ENCODE data around the gene HS3ST1.
A peak's percentile ranks its signal among the peaks of the same experiment; 100 is the strongest.

Gene HS3ST1

DNA sequence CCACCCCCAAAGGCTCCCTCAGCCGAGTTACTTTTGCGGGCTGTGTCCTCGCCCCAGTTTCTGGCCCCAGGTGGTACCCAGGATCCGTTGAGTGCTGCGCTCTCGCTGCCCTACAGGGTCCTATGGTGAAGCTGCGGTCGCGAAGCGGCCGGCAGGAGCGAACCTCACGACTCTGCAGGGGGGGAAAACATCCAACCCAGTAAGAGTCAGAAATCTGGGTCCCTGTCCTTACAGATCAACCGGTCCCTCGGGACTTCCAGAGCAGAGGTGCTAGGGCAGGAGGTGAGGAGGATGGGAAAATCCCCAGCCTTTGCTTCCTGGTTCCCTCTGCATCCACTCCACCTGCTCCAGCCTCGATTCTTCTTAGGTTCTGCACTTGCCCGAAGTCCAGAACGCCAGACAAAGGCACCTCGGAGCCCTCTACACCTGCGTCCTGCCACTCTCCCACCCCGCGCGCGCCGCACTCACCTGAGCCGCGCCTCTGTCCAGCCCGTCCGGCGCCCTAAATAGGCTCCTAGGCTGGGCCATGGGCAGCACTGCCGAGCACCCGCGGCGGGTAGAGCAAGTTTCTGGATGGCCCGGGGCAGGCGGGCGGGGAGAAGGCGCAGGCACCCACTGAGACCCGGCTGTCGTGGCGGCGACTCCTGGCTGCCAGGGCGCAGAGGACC is at the start of gene HS3ST1:
Gene HS3ST1, minus strand, starts transcription at position 664 of the 668 bp plus-strand sequence. CDS start 28,889 bp downstream, outside the sequence.
- no peak for DNase-seq (ENCODE audit: low read depth)

DNA sequence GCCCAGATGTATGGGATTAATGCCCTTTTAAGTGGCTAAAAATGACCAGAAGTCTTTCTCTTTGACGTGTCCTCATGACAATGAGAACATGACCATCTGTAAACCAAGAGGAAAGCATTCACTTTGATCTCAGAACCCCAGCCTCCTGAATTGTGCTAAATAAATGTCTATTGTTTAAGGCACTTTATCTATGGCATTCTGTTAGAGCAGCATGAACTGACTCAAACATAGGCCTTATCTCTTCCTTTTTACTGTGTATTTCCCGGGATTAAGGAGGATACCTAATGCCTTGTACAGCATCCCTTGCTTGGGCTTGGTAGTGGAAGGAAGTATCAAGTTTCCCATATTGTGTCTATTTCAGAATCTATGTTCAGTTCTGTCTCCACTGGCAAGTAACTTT is 47.2 kb upstream of the HS3ST1 start:
- DNase-seq (ENCODE audit: low read depth), result no peak

DNA sequence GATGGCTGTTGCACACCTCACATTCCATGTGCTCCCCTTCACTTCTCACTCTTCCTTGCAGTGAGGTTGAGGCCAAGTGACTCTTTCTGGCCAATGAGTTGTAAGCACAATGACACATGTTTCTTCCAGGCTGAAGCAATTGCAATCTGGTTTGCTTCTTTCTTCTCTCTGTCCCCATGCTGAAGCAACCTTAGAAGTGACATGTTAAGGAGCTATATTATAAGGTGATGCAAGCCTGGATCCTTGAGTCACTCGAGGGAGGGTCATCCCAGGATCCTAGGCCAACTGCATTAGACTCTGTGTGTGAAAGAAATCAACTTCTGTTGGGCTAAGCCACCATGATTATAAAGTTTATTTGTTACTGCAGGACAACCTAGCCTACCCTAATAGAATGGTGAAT is 45.5 kb upstream of the HS3ST1 start:
- DNase-seq (ENCODE audit: low read depth), result no peak

- no peak for DNase-seq (ENCODE audit: low read depth)
These were observed 43.8 kb upstream of the HS3ST1 start for GRCh38 chr4:11472535-11472934.

GRCh38 chr4:11471618-11472017 is 42.9 kb upstream of the HS3ST1 start:
- DNase-seq (ENCODE audit: low read depth), result peak; percentile 13

DNA sequence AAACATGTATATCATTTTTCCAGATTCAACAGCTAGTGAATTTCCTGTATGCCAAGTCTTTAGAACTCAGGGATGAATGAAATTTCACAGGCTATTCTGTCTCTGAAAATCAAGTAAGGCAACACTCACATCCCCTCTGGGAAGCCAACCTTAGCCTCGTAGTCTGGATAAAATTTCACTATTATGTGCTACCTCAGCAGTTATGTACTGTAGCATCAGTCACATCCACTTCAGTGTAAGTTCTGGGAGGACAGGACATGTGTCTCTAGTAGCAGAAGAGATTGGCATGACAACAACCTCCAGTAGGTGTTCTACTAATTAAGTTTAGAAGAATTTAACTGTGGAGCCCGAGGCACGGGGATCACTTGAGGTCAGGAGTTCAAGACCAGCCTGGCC is 42.4 kb upstream of the HS3ST1 start:
- DNase-seq (ENCODE audit: low read depth), result no peak

DNA sequence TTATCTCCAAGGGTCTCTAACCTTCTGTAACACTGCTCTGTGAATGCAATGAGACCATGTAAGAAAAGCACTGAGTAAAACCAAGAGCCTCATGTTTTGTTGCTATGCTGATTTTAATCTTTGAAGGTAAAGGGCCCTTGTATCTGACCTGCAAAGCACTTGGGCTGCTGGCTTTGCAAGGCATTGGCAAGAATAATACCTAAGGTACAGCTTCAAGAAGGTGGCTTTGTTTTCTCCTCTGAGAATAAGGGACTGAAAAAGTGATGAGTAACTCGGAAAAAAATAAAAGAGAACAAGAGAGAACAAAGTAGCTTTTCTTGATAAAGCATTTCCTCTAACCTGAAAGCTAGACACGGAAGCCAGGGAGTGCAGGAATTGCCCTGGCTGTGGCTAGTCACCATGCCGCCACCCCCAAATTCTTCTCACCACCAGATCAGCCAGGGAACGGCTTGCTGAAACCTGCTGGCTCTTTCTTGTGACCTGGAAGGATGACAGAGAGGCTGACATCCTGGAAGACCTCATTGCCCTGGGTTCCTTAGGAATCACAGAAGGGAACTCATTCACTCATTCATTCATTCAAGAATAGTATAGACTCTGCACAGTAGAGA is 41.8 kb upstream of the HS3ST1 start:
- DNase-seq (ENCODE audit: low read depth), result no peak

GRCh38 chr4:11469650-11470437 is 41.1 kb upstream of the HS3ST1 start:
- no peak for DNase-seq (ENCODE audit: low read depth)

DNA sequence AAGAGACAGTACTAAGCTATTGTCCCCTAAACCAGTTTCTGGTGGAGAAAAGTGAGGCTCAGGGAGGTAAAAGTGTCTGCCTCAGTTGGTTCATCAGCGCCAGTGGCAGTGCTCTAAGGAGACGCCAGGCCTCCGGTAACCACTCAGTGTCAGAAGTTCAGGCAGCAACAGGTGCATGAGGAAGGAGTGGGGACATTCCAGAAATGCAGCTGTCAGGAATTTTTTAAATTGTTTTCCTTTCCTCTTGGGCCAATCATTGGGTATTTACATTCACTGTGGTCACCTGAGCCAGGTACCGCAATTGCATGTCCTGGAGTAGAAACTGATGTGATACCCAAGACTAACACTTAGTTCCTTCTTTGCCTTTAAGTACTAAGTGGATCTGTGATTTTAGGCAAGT is 40.2 kb upstream of the HS3ST1 start:
- DNase-seq (ENCODE audit: low read depth), result no peak

GRCh38 chr4:11467931-11468330 is 39.2 kb upstream of the HS3ST1 start:
- DNase-seq (ENCODE audit: low read depth), result no peak

DNA sequence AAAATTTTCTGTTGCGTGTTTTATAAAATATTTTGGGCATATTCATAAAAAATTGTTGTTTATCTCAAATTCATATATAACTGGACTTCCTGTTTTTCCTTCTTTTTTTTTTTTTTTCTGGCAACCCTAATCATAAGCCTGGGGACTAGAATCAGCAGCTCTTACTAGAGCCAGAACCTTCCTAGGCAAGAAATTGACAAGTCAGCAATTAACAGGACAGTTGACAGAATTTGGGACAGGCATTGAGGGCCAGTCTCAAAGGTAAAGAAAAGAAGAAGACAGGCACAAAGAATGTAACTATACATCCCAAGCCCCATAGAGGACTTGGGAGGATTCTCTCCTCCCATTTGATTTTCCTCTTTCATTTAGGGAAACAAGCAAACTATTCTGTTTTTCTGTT is 35.0 kb upstream of the HS3ST1 start:
- no peak for DNase-seq (ENCODE audit: low read depth)

DNA sequence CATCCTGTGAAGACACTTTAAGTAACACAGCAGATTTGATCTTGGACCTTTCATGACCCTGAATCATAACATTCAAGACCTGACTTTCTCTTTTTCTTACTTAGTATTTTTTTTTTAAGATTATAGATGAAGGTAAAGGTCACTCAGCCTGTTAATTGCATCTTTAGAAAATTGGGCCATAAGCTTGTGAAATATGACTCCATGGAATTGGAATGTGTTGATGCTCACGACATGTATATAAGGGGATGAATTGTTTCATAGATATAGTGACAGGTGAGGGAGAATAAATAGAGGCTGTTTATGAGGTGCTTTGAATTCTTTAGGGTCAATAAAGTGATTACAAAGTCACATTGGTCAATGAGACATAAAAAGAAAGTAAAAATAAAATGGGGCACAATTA is 27.7 kb upstream of the HS3ST1 start:
- DNase-seq (ENCODE audit: low read depth), result no peak

DNA sequence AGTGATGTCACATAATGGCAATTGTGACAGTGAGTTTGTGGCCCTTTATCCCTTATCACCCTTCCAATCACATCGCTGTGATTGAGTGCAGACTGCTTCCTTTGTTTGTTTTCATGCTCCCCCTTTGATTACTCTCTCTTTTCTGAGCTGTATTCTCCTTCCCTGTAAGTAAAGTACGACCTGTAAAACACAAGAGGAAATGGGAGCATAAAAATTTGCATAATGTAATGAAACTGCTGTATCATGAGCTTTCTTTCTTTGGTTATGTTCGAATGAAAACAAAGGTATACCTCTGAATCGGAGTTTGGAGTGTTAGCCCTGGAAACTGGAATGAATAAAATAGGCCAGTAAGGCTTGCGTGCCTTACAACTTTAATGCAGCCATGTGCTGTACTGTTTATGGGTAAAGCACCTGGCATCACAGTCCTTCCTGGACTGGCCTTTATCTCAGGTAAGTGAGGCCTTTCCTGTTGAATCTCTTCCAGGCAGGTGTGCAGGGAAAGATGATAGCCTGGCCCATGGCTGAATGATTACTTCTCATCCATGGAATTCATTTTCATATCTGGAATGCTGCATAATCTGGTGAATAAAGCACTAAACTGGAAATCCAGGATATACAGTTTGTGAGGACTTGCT is 26.6 kb upstream of the HS3ST1 start:
- no peak for DNase-seq (ENCODE audit: low read depth)

DNA sequence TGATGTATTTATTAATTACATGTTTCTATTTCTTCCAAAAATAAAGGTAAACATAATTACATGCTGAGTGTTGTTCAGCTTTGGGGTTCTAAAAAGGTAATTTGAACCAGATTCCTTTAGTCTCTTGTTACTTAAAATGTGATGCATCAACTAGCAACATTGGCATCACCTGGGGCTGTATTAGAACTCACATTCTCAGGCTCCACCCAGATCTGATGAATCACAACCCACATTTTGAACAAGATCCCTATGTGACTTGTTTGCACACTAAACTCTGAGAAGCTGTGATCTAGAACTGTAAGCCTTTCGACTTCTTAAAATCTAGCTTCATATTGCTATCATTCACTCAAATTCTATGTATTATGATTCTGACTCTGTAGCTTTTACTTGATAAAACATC is 23.0 kb upstream of the HS3ST1 start:
- DNase-seq (ENCODE audit: low read depth), result no peak

DNA sequence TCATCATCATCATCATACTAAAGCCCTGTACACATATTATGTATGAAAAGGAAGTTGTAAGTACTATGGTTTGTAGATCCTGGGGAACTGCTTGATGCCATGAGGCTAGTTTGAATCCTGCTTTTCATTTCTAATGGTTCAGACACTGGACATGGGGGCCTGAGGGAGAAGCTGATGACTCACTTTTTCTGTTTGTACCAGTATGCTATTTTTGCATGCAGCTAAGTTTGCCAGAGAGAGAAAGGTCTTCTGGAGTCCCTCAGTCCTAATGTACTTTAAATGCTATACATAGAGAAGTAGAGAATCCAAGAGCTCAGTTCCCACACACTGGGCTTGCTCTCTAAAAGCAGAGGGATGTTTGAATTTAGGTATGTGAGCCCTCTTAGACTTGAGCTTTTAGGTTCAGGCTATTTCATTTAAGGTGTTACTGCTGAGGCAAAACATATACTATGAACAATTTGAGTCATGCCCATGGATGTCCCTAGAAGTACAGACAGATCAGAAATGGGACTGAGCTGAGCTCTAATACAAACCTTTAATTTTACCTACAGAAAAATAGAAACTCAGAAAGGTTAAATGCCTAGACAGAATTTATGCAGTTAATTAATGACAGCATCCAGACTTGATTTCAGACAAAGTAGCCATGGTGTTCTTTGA is 17.6 kb upstream of the HS3ST1 start:
- DNase-seq (ENCODE audit: low read depth), result no peak

- DNase-seq (ENCODE audit: low read depth), result no peak
These were observed 12.5 kb upstream of the HS3ST1 start for GRCh38 chr4:11441194-11441556.

DNA sequence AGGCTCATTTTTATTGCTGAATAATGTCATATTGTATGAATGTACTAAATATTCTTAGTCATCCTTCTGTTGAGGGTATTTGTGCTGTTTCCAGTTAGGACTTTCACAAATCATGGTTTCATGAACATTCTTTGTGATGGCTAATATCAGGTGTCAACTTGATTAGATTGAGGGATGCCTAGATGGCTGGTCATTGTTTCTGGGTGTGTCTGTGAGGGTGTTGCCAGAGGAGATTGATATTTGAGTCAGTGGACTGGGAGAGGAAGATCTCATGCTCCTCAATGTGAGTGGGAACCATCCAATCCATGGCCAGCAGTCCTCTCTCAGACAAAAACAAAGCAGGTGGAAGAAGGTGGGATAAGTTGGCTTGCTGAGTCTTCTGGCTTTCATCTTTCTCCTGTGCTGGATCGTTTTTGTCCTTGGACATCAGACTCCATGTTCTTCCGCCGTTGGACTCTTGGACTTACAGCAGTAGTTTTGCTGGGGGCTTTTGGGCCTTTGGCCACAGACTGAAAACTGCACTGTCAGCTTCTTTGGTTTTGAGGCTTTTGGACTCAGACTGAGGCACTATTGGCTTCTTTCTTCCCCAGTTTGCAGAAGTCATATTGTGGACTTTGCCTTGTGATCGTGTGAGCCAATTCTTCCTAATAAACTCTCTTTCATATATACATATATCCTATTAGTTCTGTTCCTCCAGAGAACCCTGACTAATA is 11.9 kb upstream of the HS3ST1 start:
- no peak for DNase-seq (ENCODE audit: low read depth)

- DNase-seq (ENCODE audit: low read depth), result no peak
These were observed 11.1 kb upstream of the HS3ST1 start for GRCh38 chr4:11439836-11440235.

GRCh38 chr4:11438647-11439046 is 10.0 kb upstream of the HS3ST1 start:
- no peak for DNase-seq (ENCODE audit: low read depth)

DNA sequence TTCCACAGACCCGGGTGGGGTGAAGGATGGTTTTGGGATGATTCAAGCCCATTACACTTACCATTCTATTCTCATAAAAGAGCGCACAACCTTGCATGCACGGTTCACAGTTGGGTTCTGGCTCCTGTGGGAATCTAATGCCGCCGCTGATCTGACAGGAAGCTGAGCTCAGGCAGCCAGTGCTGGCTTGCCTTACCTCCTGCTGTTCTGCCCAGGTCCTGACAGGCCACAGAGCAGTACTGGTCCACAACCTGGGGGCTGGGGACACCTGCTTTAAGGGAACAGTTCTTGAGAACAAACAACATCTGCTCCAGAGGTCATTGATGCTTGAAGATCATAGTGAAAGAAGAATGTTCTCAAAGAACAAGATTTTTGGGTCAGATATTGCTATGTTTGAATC is 8.0 kb upstream of the HS3ST1 start:
- DNase-seq (ENCODE audit: low read depth), result no peak

DNA sequence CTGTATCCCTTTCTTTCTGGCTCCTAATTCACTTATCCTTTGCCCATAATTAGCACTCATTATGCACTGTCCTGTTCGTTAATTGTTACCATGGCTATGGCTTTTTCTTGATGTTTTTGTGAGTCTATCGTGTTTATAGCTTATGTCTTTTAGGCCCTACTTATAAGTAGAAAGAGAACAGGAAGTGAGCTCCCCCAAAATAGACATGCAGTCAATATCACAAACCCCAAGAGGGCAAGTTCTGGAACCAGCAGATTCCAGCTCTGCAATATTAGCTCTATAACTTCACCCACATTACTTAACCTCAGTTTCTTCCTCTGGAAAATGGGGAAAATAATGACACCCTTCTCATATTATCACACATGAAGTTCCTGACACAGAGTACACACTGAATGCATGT is 7.4 kb upstream of the HS3ST1 start:
- no peak for DNase-seq (ENCODE audit: low read depth)

DNA sequence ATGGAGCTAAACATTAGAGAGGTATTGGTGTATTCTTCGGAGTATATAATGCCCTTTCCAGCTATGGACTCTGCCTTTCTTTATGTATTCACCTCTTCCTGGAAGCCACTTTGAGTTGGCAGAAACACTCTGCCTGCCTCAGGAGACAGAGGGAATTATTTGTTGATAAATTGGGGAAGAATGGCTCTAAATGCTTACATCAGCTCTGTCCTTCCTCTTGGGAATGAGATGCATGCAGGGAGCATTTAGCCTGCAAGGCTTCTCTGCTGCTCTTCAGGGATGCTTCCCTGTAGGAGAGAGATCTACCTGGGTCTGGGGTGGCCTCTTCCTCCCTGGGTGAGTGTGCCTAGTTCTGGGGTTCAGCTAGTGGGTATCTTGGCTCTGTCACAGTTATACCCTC is 6.9 kb upstream of the HS3ST1 start:
- no peak for DNase-seq (ENCODE audit: low read depth)

Data from stimulated activated CD8-positive, alpha-beta memory T cell treated with anti-CD3 and anti-CD28 coated beads, Interleukin-12 subunit alpha, Interleukin-12 subunit beta, amount 100 ng/mL, for 4 hours (primary cell).